Stimulated activated CD8-positive, alpha-beta memory T cell treated with anti-CD3 and anti-CD28 coated beads, Interleukin-4, amount 100 ng/mL, for 24 hours (primary cell): Measurements from ENCODE around the gene SLC7A6.
"Not testable (repeated sequence)": the region's sequence is repeated elsewhere in the genome, so short reads cannot be mapped to it uniquely, and the experiment has no call there.

Experiments used
- DNase-seq: peaks from one replicate; pipeline ENCODE4 v3.0.0-alpha.2; 2020; ENCODE audit warnings: low read depth

SLC7A6 gene

DNA sequence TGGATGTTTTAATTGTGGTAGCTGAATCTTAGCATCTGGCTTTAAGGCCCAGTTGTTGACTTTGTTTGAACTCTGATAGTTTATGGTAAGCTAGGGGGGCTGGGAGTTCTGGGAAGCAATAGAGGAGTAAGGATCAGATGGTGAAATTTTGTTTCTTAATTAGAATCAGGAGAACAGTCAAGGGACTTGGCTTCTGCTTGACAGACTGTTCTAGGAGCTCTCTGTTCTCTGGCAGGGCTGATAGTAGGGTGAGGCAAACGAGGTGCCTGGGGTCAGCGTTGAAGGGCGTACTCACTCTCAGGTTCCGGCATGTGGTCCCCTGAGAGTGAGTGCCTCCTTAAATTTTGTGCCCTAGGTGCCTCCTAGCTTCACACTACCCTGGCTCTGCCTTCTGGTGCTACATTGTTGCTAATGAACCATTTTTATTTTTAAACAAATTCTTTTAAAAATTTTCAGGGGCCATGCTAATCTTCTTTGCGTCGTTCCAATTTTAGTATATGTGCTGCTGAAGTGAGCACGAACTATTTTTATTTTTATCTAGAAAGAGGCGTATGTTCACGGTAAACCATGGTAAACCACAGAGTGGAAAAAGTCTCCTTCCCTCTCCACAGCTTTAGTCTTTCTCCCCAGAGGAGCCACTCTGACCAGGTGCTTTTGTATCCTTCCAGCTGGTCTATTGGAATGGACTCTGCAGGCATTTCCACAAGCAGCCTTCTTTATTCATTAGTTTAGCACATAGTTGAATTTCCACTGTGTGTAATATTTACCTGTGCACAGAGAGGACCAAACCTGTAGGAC lies 19.7 kb downstream of the SLC7A6 start:
- DNase-seq, result no peak

DNA sequence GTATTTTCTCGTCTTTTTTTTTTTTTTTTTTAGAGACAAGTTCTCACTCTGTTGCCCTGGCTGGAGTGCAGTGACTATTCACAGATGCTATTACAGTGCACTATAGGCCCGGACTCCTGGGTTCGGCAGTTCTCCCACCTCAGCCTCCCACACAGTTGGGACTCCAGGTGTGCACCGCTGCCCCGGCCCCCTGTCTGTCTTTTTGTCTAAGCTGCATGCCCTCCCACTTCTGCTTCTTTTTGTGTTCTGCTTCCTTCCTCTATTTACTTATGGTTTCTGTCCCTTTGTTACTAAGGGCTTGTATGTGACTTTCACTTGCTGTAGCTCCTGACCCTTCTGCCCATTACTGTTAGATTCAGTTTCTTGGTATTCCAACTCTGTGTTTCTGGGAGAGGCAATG lies 20.5 kb downstream of the SLC7A6 start:
- no peak for DNase-seq

DNA sequence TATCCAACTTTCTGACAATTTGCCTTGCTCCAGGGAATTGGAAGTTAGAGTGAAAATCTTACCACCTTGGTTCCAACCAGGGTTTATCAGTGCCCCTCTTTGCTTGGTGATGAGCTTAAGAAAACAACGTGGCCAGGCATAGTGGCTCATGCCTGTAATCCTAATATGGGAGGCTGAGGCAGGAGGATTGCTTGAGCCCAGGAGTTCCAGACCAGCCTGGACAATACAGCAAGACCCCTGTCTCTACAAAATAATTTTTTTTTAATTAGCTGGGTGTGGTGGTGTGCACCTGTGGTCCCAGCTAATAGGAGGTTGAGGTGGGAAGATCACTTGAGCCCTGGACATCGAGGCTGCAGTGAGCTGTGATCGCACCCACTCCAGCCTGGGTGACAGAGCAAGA lies 21.4 kb downstream of the SLC7A6 start:
- no peak for DNase-seq

DNA sequence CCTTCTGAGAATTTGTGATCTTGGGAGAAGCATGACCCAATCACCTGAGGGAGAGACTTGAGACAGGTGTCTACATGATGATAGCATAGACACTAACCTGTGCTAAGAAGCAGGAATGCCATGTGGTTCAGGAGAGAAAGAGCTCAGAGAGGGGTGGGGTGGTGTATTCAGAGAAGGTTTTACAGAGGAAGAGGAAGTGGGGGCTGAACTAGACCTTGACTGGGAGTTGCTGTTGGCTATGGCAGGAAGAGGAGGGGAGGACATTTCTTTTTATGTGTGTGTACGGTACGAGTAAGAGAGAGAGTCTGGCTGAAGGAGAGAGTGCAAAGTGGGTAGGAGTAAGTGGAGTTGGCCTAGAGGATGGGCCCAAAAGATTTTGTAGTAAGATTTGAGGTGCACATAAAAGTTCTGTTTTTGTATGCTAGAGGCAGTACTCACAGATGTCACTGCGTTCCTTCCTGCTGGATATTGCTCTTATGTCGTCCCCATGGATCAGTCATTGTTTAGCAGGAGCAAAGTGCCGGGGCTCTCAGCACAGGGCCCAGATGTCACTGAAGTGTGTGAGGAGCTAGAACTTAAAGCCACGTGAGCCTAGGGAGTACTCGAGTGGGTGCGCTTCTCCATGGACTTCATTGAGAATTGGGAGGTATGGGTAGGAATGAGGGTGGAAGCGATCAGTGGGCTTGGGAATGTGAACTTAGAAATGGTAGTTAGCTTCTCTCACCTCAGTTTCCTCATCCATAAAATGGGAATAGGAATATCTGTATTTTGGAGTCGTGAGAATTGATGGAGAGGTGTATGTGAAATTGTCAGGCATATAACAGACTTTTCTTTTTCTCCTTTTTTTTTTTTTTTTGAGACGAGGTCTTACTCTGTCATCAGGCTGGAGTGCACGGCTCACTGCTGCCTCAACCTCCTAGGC lies 22.1 kb downstream of the SLC7A6 start:
- no peak for DNase-seq

DNA sequence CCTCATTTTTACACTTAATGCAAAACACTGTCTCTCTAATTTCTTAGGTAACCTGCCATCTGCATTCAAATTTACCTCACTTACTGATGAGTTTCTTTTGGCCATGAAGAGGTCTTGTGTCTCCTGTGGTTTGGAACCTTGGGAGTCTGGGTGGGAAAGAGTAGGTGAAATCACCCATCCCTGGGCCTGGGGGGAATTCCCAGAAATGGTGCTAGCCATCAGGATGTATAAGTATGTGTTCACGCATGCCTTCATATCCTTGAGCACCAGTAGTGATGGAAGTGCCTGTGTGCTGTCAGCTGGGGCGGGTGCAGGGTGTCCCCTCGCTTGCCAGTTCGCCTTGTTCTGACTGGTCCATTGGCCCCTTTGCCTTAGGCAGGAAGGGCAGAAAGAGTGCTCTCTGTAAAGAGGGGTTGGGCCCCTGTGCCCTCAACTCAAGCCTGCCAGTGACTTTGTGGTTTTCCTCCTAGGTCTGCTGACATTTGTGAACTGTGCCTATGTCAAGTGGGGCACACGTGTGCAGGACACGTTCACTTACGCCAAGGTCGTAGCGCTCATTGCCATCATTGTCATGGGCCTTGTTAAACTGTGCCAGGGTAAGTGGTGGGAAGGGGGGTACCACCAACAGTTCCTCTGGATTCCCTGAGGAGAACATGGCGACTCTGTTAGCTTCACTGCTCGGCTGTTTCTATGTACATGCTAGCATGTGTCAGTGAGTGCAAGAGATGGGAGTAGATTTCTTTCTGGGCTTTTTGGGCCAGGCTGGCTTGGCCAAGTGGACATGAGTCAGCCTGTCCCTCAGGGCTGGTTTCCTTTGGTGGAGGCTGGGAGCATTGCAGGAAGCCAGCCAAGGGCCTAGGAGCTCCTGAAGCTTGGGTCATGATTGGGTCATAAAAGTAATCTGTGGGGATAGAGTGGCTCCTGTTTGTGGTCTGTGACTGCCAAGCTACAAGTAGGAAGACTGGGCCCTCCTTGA lies 23.2 kb downstream of the SLC7A6 start:
- DNase-seq, result no peak

DNA sequence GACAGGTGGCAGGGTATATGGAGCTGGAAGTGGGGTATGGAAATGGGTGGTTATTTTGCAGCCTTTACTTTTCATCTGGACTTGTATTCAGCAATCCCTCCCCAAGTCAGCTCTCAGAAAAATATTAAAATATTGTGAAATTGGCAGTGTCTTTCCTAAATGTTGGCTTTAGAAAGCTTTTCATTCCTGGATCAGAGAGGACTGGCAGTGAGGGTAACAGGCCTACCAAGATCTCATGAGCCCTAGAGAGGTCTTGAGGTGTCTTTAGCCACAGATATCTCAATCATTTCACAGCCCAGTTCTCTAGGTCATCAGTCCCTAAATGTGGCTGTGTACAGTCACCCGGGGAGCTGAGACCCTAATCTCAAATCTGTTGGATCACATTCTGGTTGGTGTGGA lies 23.9 kb downstream of the SLC7A6 start:
- DNase-seq, result no peak

DNA sequence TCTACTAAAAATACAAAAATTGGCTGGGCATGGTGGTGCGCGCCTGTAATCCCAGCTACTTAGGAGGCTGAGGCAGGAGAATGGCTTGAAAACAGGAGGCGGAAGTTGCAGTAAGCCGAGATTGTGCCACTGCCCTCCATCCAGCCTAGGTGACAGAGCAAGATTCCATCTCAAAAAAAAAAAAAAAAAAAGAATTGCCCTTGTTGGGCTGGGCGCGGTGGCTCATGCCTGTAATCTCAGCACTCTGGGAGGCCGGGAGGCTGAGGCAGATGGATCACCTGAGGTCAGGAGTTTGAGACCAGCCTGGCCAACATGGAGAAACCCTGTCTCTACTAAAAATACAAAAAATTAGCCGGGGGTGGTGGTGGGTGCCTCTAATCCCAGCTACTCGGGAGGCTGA lies 24.5 kb downstream of the SLC7A6 start:
- not testable (repeated sequence) for DNase-seq

DNA sequence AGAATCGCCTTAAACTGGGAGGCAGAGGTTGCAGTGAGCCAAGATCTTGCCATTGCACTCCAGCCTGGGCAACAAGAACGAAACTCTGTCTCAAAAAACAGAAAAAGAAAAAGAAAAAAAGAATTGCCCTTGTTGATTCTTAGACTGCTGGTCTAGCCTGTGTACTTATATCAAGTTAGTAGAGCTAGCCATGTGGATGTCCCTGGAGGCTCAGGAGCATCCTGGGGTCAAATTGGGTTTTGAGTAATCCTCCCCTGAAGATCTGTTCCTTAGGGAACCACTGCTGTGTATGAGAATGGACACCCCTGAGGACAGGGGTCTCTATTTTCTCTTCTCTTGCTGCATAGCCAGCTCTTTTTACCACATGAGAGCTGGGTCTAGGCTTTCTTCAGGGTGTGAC lies 24.9 kb downstream of the SLC7A6 start:
- DNase-seq, result no peak

DNA sequence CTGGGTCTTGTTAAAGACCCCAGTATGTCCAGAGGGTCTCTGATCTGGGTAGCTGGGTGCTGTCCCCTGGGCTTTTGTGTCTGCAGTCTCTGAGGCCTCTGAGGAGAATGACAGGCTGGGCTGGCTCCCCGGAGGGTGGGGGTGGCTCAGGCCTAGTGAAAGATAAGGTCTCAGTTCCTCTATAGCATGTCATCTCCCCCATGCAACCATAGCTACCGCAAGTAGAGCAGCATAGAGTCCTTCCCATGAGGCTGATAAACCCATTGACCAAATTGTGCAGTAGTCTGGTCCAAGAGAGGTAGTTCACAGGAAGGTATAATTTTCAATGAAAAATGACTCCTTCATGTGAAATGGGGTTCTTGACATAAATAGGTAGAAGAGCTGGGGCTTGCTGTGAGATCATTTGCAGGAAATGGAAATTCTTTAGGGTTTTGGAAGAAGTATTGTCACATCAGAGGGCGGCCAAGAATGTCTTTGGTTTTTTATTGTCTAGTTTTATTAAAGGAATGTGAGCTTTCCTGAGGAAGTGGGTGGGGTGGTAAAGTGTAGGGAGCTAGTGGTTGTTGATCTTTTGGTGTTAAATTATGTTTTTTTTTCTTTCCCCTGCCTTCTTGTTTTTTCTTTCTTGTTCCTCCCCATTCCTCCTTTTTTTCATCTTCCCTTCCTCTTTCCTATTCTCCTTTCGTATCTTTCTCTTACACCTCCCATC lies 25.4 kb downstream of the SLC7A6 start:
- DNase-seq, result peak; percentile 47

DNA sequence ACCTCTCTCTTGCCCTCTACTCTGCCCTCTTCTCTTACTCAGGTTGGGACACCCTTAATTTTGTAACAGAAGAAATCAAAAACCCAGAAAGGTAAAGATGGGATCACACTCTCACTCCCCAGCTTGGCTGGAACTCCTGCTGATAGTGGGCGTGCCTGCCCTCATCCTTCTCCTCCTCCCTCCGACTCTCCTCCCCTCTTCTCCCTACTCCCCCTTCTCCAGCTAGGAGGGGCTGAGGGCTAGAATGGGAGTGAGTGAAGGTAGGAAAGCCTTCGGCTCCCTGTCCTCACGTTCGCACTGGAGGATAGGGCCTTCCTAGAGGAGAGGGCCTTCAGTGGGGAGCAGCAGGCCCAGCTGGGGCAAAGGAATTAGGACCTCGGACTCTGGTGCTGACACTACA lies 26.1 kb downstream of the SLC7A6 start:
- no peak for DNase-seq

DNA sequence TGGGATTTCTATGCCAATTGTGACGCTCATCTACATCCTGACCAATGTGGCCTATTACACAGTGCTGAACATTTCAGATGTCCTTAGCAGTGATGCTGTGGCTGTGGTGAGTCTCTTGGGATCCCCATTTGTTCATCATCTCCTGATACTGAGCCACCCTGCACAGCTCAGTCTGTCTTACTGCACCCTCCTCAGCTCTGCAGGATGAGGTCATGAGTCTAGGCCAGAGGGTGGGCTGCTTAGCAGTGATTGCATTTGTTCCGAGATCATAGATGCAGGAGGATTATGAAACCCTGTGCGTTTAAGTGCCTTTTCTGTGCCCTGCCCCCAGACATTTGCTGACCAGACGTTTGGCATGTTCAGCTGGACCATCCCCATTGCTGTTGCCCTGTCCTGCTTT lies 26.9 kb downstream of the SLC7A6 start:
- no peak for DNase-seq

DNA sequence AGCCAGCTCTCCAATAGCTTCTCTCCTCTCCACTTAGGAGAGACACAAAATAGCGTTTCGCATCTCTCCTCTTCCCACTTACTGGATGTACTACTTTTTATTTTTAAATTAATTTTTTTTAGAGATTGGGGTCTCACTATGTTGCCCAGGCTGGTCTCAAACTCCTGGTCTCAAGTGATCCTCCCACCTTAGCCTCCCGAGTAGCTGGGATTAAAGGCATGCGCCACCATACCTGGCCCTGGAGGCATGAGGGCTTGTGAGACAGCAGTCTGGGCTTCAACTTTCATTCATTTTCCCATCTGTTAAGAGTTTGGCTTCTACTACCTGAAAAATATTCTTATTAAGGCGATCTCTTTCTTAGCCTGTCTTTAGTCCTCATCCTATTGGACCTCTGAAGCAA lies 28.1 kb downstream of the SLC7A6 start:
- DNase-seq, result no peak

DNA sequence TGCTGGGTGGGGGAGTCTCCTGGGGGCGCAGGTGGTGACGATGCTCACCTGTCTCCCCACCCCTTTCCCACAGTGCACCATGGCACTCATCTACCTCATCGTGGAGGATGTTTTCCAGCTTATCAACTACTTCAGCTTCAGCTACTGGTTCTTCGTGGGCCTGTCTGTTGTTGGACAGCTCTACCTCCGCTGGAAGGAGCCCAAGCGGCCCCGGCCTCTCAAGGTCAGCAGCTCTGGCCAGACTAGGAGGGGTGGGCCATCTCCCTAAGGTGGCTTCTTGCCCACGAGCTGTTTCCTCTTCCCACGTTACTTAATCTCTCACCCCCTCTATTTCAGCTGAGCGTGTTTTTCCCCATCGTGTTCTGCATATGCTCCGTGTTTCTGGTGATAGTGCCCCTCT lies 32.0 kb downstream of the SLC7A6 start:
- DNase-seq, result no peak

DNA sequence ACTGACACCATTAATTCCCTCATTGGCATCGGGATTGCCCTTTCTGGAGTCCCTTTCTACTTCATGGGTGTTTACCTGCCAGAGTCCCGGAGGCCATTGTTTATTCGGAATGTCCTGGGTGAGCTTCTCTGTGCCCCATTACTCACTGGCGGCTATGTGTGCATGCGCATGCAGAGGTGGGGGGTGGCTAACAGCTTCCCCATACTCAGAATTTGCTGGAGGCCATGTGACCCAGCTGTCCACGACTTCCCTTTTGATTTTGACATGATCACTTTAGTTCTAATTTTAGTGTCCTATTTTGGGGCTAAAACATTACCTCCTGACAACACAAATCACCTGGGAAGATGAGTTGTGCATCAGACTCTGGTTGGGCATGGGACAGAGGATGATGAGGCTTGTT lies 32.4 kb downstream of the SLC7A6 start:
- DNase-seq, result no peak

DNA sequence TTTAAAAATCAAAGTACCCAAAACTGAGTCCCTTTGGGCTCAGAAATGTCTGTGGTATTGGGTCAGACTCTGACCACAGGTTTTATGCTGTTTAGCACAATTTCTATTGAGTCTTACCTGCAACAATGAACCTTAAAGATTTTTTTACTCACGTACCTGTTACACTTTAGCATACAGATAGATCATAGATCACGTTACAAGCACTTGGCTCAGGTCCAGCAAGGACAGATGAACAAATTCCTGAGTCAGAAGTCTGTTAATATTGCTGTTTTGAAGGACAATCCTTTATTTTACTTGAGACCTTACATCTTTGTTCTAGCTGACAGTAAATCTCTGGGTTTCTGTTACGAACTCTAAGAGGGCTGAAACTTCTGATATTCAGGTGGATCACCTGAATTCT lies 33.6 kb downstream of the SLC7A6 start:
- no peak for DNase-seq

DNA sequence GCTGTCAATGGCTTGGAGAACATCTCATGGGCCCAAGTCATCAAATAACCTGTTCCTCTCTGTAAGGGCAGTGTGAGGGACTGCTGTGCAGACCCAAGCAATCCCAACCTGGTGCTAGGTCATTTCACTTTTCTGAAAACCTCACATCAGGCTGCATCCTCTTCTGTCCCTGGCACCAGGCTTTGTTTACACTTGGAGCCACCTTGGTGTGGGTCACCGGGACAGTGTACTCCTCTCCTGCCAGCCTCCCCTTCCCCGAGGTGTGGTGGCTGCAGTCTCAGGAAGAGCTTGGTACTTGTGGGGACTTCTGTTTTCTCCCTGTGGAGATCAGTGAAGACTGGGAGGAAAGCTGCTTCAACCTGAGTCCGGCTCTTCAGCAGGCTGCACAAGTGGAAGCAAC lies 34.0 kb downstream of the SLC7A6 start:
- no peak for DNase-seq

DNA sequence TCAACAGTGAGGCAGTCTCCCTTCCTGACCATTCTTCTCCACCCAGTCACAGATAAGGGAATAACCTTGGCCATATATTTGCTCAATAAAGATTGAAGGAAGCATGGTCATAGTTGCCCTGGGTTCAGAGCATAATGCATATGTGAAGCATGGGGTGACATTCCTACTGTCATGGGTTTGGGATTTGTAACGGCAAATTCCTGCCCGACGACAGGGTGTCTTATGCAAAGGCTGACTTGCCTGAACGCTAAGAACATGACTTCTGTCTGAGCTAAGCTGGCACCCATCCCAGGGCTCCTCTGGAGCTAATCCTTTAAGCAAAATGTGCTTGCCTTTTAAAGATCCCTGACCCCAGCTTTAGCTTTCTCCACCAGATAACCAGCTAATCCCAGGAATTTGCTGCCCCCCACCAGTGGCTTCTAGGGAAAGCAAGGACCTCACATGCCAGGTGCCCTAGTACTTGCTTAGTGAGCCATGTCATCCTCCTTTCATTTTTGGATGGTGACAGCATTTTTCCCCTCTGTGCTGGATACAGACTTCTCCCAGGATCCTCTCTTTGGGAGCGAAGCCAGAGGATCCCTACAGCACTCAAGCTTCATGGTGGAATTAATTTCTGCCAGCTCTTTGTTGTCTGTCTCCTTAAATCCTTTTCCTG lies 34.7 kb downstream of the SLC7A6 start:
- DNase-seq, result no peak

DNA sequence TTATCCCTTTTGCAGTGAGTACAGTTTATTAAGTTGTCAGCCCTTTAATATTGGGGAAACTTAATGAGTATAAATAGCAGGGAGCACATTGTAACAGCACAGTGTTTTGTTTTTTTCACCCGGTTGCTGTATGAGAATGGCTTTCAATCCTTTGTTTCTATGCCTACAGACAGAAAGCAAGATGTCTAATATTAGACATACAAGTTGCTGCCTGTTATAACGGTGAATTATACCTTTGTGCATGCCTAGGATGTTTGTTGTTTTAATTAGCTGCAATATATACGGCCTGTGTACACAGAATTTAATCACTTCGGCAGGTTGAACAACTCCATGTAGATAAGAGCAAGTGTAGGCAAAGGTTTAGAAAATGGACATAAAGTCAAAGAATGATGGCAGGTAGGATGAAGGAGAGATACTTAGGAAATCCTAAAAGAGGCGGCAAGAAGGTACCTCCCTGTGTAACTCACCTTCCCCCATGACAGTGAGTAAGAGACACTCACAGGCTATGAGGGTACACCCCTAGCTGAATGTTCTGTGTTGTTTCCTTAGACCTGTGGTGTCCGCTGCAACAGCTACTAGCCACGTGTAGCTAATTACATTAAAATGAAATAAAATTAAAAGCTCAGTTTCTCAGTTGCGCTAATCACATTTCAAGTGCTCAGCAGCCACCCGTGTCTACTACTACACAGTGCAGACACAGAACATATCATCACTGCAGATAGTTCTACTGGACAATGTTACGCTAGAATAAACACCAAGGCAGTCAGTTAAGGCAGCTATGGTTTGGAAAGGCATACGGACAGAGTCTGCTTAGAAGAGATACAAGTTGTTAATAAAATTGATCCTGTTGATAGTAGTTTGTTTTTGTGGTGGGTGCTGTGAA lies 35.5 kb downstream of the SLC7A6 start:
- no peak for DNase-seq

DNA sequence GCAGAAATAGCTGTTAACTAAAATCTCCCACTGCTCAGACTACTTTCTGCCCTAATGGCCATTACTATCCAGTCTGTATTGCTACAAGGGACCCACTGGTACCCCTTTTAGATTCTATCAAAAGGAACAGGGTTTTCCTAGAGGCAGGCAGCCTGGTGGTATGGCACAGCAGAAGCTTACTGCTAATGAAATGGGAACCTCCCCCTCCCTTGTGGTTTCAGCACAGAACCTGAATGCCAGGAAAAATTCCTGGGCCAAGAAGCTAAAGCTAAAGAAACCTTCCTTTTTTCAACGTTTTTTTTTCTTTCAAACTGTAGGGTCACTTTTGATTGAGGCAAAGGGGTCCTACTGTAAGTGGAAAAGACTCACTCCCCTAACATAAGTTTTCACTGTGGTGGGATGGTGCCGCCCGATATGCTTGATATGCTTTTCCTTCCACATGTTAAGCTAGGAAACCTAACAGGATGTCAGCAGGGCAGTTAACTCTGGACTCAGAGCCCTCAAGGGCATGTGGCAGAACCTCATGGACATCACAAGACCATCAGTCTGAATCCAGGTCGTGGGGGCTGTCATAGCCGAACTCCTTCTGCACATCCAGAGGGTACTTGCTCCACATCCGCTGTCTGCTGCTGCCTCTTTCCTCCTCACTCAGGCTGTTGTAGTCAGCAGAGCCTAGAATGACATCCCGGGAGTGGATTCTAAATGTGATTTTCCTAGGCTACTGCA lies 36.6 kb downstream of the SLC7A6 start:
- no peak for DNase-seq
